HFFc6 (cell line): ENCODE measurements around the gene FLNC. TPM values are rescaled to one million over a fixed set of nuclear protein-coding genes. Genes with fewer than 3 reads are reported as not detected.

Experiments
- DNase-seq: peaks from one replicate; pipeline ENCODE4 v3.0.0-alpha.2; 2018
- H3K27ac Mint-ChIP-seq: 2 replicates; pipeline ENCODE4 v1.8.0; 2020; ENCODE audit warnings: mild to moderate bottlenecking, mixed read lengths
- H3K27me3 Mint-ChIP-seq: 2 replicates; pipeline ENCODE4 v1.8.0; 2021; ENCODE audit warnings: mild to moderate bottlenecking, moderate library complexity, mixed read lengths; ENCODE audit not compliant: insufficient read depth
- H3K36me3 Mint-ChIP-seq: 2 replicates; pipeline ENCODE4 v1.8.0; 2021; ENCODE audit warnings: low read depth, mixed read lengths
- H3K4me1 Mint-ChIP-seq: 2 replicates; pipeline ENCODE4 v1.8.0; 2020; ENCODE audit warnings: low read depth, mixed read lengths
- H3K4me3 Mint-ChIP-seq: 2 replicates; pipeline ENCODE4 v1.8.0; 2020; ENCODE audit warnings: mild to moderate bottlenecking, moderate library complexity, mixed read lengths
- H3K9me3 Mint-ChIP-seq: 2 replicates; pipeline ENCODE4 v1.8.0; 2020; ENCODE audit warnings: mild to moderate bottlenecking, mixed read lengths
- CTCF ChIP-seq: fragments of 200-600 bp; sonication (generic); IDR thresholded peaks from 2 replicates; pipeline ENCODE4 v1.5.0; 2021; ENCODE audit warnings: antibody characterized with exemption, mild to moderate bottlenecking
- total RNA-seq, 6 experiments: library from RNA; stranded (reverse); fragmentation: NEBNext Ultra II Directional; extraction: Animal tissue kit (Norgen Biotek cat#: 25700); gene quantifications; 2 replicates in 1 of 6; 3 replicates in 5 of 6; pipeline ENCODE4 v1.2.3, GENCODE V29; 2021

The FLNC gene
- total RNA-seq, 6 experiments from 2014 or later: 492 to 540 (median 512) TPM

- peak; percentile 83 for DNase-seq
- peak overlapping the region; percentile 96 for H3K4me3 Mint-ChIP-seq
- peak overlapping the region; percentile 87 for H3K27ac Mint-ChIP-seq
- TF ChIP-seq CTCF: no peak
- H3K27me3 Mint-ChIP-seq: peaks cover 13% of the 10 kb centered on the region
- peaks cover 49% of the 10 kb centered on the region for H3K4me1 Mint-ChIP-seq
- no peaks in the 10 kb centered on the region for H3K9me3 Mint-ChIP-seq
- peaks cover 26% of the 10 kb centered on the region for H3K36me3 Mint-ChIP-seq
Observed at GRCh38 chr7:128833148-128833945, 3.1 kb downstream of the FLNC start.

GRCh38 chr7:128833946-128834325 is 3.7 kb downstream of the FLNC start:
- Mint-ChIP-seq H3K4me1 (peaks cover 43% of the 10 kb centered on the region), H3K36me3 (peaks cover 27% of the 10 kb centered on the region), H3K9me3 (no peaks in the 10 kb centered on the region), H3K27me3 (peaks cover 13% of the 10 kb centered on the region), H3K4me3 (peak overlapping the region; percentile 96), H3K27ac (peak overlapping the region; percentile 87)
- DNase-seq: no peak
- TF ChIP-seq CTCF: no peak

- Mint-ChIP-seq H3K36me3 (peaks cover 31% of the 10 kb centered on the region), H3K4me1 (peaks cover 32% of the 10 kb centered on the region), H3K4me3 (no peak overlapping the region), H3K9me3 (no peaks in the 10 kb centered on the region), H3K27ac (peak overlapping the region; percentile 86), H3K27me3 (peaks cover 13% of the 10 kb centered on the region)
- peak; percentile 21; the same call in 1 of the 2 replicates for TF ChIP-seq CTCF
- DNase-seq: no peak
Observed at GRCh38 chr7:128835231-128835751, 5.1 kb downstream of the FLNC start.

- no peak overlapping the region for H3K4me3 Mint-ChIP-seq
- no peak for DNase-seq
Observed at GRCh38 chr7:128835790-128836641, 5.8 kb downstream of the FLNC start.

More at GRCh38 chr7:128835790-128836641, 5.8 kb downstream of the FLNC start:
- Mint-ChIP-seq H3K27me3 (peaks cover 10% of the 10 kb centered on the region), H3K9me3 (no peaks in the 10 kb centered on the region), H3K4me1 (peaks cover 32% of the 10 kb centered on the region), H3K36me3 (peaks cover 25% of the 10 kb centered on the region), H3K27ac (peak overlapping the region; percentile 86)
- TF ChIP-seq CTCF: no peak
